Measurements from ENCODE around the gene WDTC1. TPM values are rescaled to one million over a fixed set of nuclear protein-coding genes. Genes with fewer than 3 reads are reported as not detected.
A peak's percentile ranks its signal among the peaks of the same experiment; 100 is the strongest.

The WDTC1 gene
- total RNA-seq, 1 experiment from 2014 or later, result 37.1 TPM

GRCh38 chr1:27357281-27358037 is 123.0 kb downstream of the WDTC1 start:
- no peaks in the 10 kb centered on the region for H3K79me2 ChIP-seq (ENCODE audit: low read depth)
- peak in 1 of 2 experiments; percentile 41 for DNase-seq
- no peaks in the 10 kb centered on the region for H3K4me1 ChIP-seq (replicated peaks; ENCODE audit: insufficient read depth)
- no peak overlapping the region for H3K4me3 ChIP-seq
- H3K27me3 ChIP-seq (ENCODE audit: insufficient read depth, low read depth), result no peaks in the 10 kb centered on the region
- H3K9me2 ChIP-seq (ENCODE audit: insufficient read depth), result no peaks in the 10 kb centered on the region
- intact Hi-C loops (cut with micrococcal nuclease; ENCODE audit: unreplicated experiment), result no loop called here
- H3K27ac ChIP-seq, result no peak overlapping the region
- H3K4me2 ChIP-seq, result no peak overlapping the region
- H3F3A ChIP-seq (ENCODE audit: insufficient read depth, low read depth), result no peaks in the 10 kb centered on the region
- CTCF ChIA-PET, result no interaction called here
- H4K20me1 ChIP-seq (ENCODE audit: insufficient read depth), result no peaks in the 10 kb centered on the region
- H3K9me3 ChIP-seq (ENCODE audit: insufficient read depth, low read depth), result no peaks in the 10 kb centered on the region
- H3K36me3 ChIP-seq (ENCODE audit: low read depth), result no peaks in the 10 kb centered on the region
- H2AFZ ChIP-seq, result no peak overlapping the region
- POLR2A ChIA-PET (ENCODE audit: unreplicated experiment), result interaction anchor here (0.7 kb wide), 1 partner anchor 55 kb away, joined by 8 read pairs; no protein-coding TSS in a partner anchor
- TF ChIP-seq EZH2 (IDR thresholded peaks at IDR 0.05; ENCODE audit: low read depth) (no peak), CTCF (conservative IDR thresholded peaks at IDR 0.05) (peak; percentile 80)
- BruUV-seq (replicated peaks), result no TSS peak

Other genes with a start within 250 kb of the WDTC1 start
- gene TRNP1, start 240.9 kb upstream of the WDTC1 start, total RNA-seq (2021), result 7.4 and 7.9 TPM in 2 replicates
- 3.6 and 4.9 TPM in 2 replicates for gene TENT5B, start 221.8 kb upstream of the WDTC1 start, total RNA-seq (2021)
- 17.9 and 27.5 TPM in 2 replicates for gene SLC9A1, start 79.5 kb upstream of the WDTC1 start, total RNA-seq (2021)
- gene TMEM222, start 87.5 kb downstream of the WDTC1 start, total RNA-seq (2021), result 32.0 and 32.8 TPM in 2 replicates
- gene SYTL1, start 107.4 kb downstream of the WDTC1 start, total RNA-seq (2021), result 43.7 and 49.8 TPM in 2 replicates
- 25.1 and 26.2 TPM in 2 replicates for gene MAP3K6, start 132.3 kb downstream of the WDTC1 start, total RNA-seq (2021)
- not detected in 2 replicates for gene FCN3, start 140.2 kb downstream of the WDTC1 start, total RNA-seq (2021)
- gene CD164L2, start 148.7 kb downstream of the WDTC1 start, total RNA-seq (2021), result 0.63 and 1.7 TPM in 2 replicates
- 0.98 and 1.2 TPM in 2 replicates for gene GPR3, start 158.0 kb downstream of the WDTC1 start, total RNA-seq (2021)